H1 (cell line): ENCODE measurements around the gene GLG1. TPM values are rescaled to one million over a fixed set of nuclear protein-coding genes. Genes with fewer than 3 reads are reported as not detected.

Experiments used
- CTCF ChIA-PET: fragments of 300-600 bp; sonication (Branson Sonifier 250); formaldehyde crosslinking; loops from one replicate; lab custom pipeline; 2021; ENCODE audit not compliant: partially characterized antibody; lab: Charles Lee
- POLR2A ChIA-PET: fragments of 300-600 bp; sonication (Branson Sonifier 250); formaldehyde crosslinking; loops from one replicate; lab custom pipeline; 2021; ENCODE audit warnings: inconsistent platforms; ENCODE audit not compliant: partially characterized antibody; lab: Charles Lee
- DNase-seq, 2 experiments: peaks; one replicate each; pipeline versions ENCODE4 v3.0.0 to v3.0.0-alpha.2; 2010 to 2022; ENCODE audit warnings: low spot score in 2 of 2, low read depth in 1 of 2, mixed read lengths in 1 of 2
- FAIRE-seq: peaks from 2 replicates; lab custom pipeline; 2011; peaks lifted over from hg19 to GRCh38; lab: Jason Lieb, UNC
- H2AFZ ChIP-seq: 2 replicates; pipeline ENCODE4 v1.8.1; 2012; ENCODE audit warnings: low read length, inconsistent platforms
- H2AK5ac ChIP-seq: 2 replicates; pipeline ENCODE4 v1.6.1; 2013; ENCODE audit warnings: low read depth, low read length
- H2BK120ac ChIP-seq: replicated peaks from 2 replicates; pipeline ENCODE3; 2013; ENCODE audit warnings: low read depth, low read length, inconsistent platforms
- H2BK12ac ChIP-seq: 2 replicates; pipeline ENCODE4 v1.6.1; 2013; ENCODE audit warnings: low read depth, low read length
- H2BK15ac ChIP-seq: 2 replicates; pipeline ENCODE4 v1.6.1; 2013; ENCODE audit warnings: low read length
- H2BK20ac ChIP-seq: 2 replicates; pipeline ENCODE4 v1.6.1; 2013; ENCODE audit warnings: low read length
- H2BK5ac ChIP-seq: 2 replicates; pipeline ENCODE4 v1.6.1; 2013; ENCODE audit warnings: low read depth, low read length
- H3K14ac ChIP-seq: 2 replicates; pipeline ENCODE4 v1.6.1; 2013; ENCODE audit warnings: inconsistent platforms; ENCODE audit not compliant: insufficient read length
- H3K18ac ChIP-seq: 2 replicates; pipeline ENCODE4 v1.6.1; 2013; ENCODE audit warnings: low read length; ENCODE audit errors: extremely low read depth
- H3K23ac ChIP-seq: 2 replicates; pipeline ENCODE4 v1.6.1; 2013; ENCODE audit warnings: inconsistent platforms; ENCODE audit not compliant: insufficient read length
- H3K23me2 ChIP-seq: 2 replicates; pipeline ENCODE4 v1.6.1; 2013; ENCODE audit warnings: low read depth, low read length
- H3K27ac ChIP-seq: 2 replicates; pipeline ENCODE4 v1.6.1; 2011; ENCODE audit warnings: low read depth, low read length, inconsistent platforms
- H3K27me3 ChIP-seq, 4 experiments: replicated peaks in 1 of 4; 1 replicate in 1 of 4; 2 replicates in 3 of 4; pipeline versions ENCODE4 v1.6.1 to v1.8.1; 2011 to 2013; ENCODE audit warnings: low read length in 3 of 4, mild to moderate bottlenecking in 3 of 4, inconsistent platforms in 2 of 4, mixed read lengths in 2 of 4, moderate library complexity in 1 of 4; ENCODE audit not compliant: control insufficient read depth in 3 of 4, insufficient read depth in 3 of 4; ENCODE audit errors: extremely low read depth in 1 of 4
- H3K36me3 ChIP-seq, 4 experiments: 2 replicates each; pipeline versions ENCODE4 v1.6.1 to v1.8.1; 2011 to 2013; ENCODE audit warnings: mild to moderate bottlenecking in 4 of 4, low read length in 3 of 4, moderate library complexity in 2 of 4, control low read depth in 1 of 4, inconsistent platforms in 1 of 4; ENCODE audit not compliant: insufficient read depth in 4 of 4, control insufficient read depth in 2 of 4
- H3K4ac ChIP-seq: replicated peaks from 2 replicates; pipeline ENCODE3; 2013; ENCODE audit warnings: low read length, low read depth, mixed read lengths, inconsistent platforms; ENCODE audit not compliant: insufficient read length
- H3K4me1 ChIP-seq, 4 experiments: replicated peaks in 1 of 4; 1 replicate in 1 of 4; 2 replicates in 3 of 4; pipeline versions ENCODE4 v1.6.1 to v1.8.1; 2011 to 2013; ENCODE audit warnings: low read length in 3 of 4, inconsistent platforms in 2 of 4, mixed read lengths in 1 of 4; ENCODE audit not compliant: insufficient read depth in 4 of 4, control insufficient read depth in 3 of 4
- H3K4me2 ChIP-seq, 2 experiments: 2 replicates each; pipeline versions ENCODE4 v1.6.1 to v1.8.1; 2011 to 2013; ENCODE audit warnings: low read depth in 2 of 2, low read length in 2 of 2, control low read depth in 1 of 2, inconsistent platforms in 1 of 2, mild to moderate bottlenecking in 1 of 2; ENCODE audit not compliant: insufficient read depth in 1 of 2
- H3K4me3 ChIP-seq, 4 experiments: fragments of 200-600, 300-600 bp in 1 of 4; sonication (generic), shearing (Covaris generic), sonication (Bioruptor Twin) in 1 of 4; 2 replicates each; pipeline versions ENCODE4 v1.5.1 to v1.8.1; 2011 to 2016; ENCODE audit warnings: low read length in 4 of 4, low read depth in 3 of 4, control low read depth in 2 of 4, inconsistent platforms in 2 of 4, mild to moderate bottlenecking in 2 of 4, mixed read lengths in 1 of 4, moderate library complexity in 1 of 4; ENCODE audit not compliant: insufficient read depth in 2 of 4; ENCODE audit errors: extremely low read depth in 1 of 4
- H3K56ac ChIP-seq: replicated peaks from 2 replicates; pipeline ENCODE3; 2013; ENCODE audit warnings: low read depth, mild to moderate bottlenecking, mixed read lengths, low read length, inconsistent platforms; ENCODE audit not compliant: insufficient read length
- H3K79me1 ChIP-seq: 2 replicates; pipeline ENCODE4 v1.6.1; 2013; ENCODE audit warnings: low read depth, low read length, control low read depth
- H3K79me2 ChIP-seq, 2 experiments: 2 replicates each; pipeline versions ENCODE4 v1.6.1 to v1.8.1; 2012 to 2013; ENCODE audit warnings: low read length in 2 of 2, mild to moderate bottlenecking in 2 of 2, inconsistent platforms in 1 of 2; ENCODE audit not compliant: insufficient read depth in 2 of 2, control insufficient read depth in 1 of 2
- H3K9ac ChIP-seq, 4 experiments: replicated peaks in 1 of 4; 1 replicate in 1 of 4; 2 replicates in 3 of 4; pipeline versions ENCODE4 v1.6.1 to v1.8.1; 2011 to 2013; ENCODE audit warnings: low read depth in 3 of 4, low read length in 3 of 4, control low read depth in 2 of 4, mild to moderate bottlenecking in 2 of 4, moderate library complexity in 2 of 4, inconsistent platforms in 1 of 4; ENCODE audit errors: extremely low read depth in 1 of 4
- H3K9me3 ChIP-seq, 2 experiments: 2 replicates each; pipeline versions ENCODE4 v1.6.1 to v1.8.1; 2012 to 2013; ENCODE audit warnings: mild to moderate bottlenecking in 2 of 2, moderate library complexity in 2 of 2, control low read depth in 1 of 2, inconsistent platforms in 1 of 2, low read depth in 1 of 2, low read length in 1 of 2, mixed read lengths in 1 of 2; ENCODE audit not compliant: insufficient read depth in 2 of 2
- H4K20me1 ChIP-seq, 2 experiments: replicated peaks in 1 of 2; 2 replicates each; pipeline versions ENCODE3 to v1.8.1; 2011 to 2013; ENCODE audit warnings: inconsistent platforms in 2 of 2, low read length in 2 of 2, mild to moderate bottlenecking in 1 of 2; ENCODE audit not compliant: insufficient read depth in 2 of 2, control insufficient read depth in 1 of 2
- H4K5ac ChIP-seq: 2 replicates; pipeline ENCODE4 v1.6.1; 2013; ENCODE audit warnings: low read length, low read depth, mixed read lengths, inconsistent platforms; ENCODE audit not compliant: insufficient read length
- H4K8ac ChIP-seq: 2 replicates; pipeline ENCODE4 v1.8.0; 2013; ENCODE audit warnings: mild to moderate bottlenecking, moderate library complexity, low read length, inconsistent platforms; ENCODE audit not compliant: insufficient read depth; ENCODE audit errors: extremely low read depth
- H4K91ac ChIP-seq: replicated peaks from 2 replicates; pipeline ENCODE3; 2013; ENCODE audit warnings: low read length, mixed read lengths, inconsistent platforms; ENCODE audit not compliant: insufficient read length
- HDAC6 ChIP-seq: IDR thresholded peaks from one replicate; pipeline ENCODE4 v1.7.1; 2012; ENCODE audit warnings: low read depth, mild to moderate bottlenecking, inconsistent platforms, low read length, moderate library complexity
- KDM4A ChIP-seq: IDR thresholded peaks from one replicate; pipeline ENCODE4 v1.7.1; 2012; ENCODE audit warnings: low read depth, mild to moderate bottlenecking, moderate library complexity, low read length, inconsistent platforms; ENCODE audit not compliant: severe bottlenecking
- KDM5A ChIP-seq: fragments of 200-600 bp; IDR thresholded peaks from 2 replicates; pipeline ENCODE4 v1.7.1; 2012; ENCODE audit warnings: mild to moderate bottlenecking, low read length, inconsistent platforms, mixed read lengths
- YY1 ChIP-seq: IDR thresholded peaks from 2 replicates; pipeline ENCODE4 v1.6.1; 2011; ENCODE audit warnings: low read depth, mild to moderate bottlenecking, low read length
- WGBS, 2 experiments: shearing (Covaris generic) in 1 of 2; methylation state at CpG; one replicate each; pipeline versions ENCODE4 v1.1.6 to v1.1.7; 2013 to 2015; ENCODE audit warnings: low lambda C conversion rate in 2 of 2, mixed read lengths in 2 of 2, inconsistent platforms in 1 of 2, low coverage in 1 of 2, missing lambda C conversion rate in 1 of 2; ENCODE audit not compliant: insufficient replicate concordance in 2 of 2, insufficient coverage in 1 of 2, insufficient read length in 1 of 2; ENCODE audit errors: extremely low coverage in 1 of 2, missing lambda C conversion rate in 1 of 2; 5-methylcytosine and 5-hydroxymethylcytosine counted together
- polyA plus RNA-seq, 7 experiments: library from polyadenylated mRNA; depleted of rRNA in 3 of 7; stranded (reverse) in 5 of 7; unstranded in 2 of 7; fragments of >200 nt in 5 of 7; fragments of 200-250 nt in 2 of 7; gene quantifications; 1 replicate in 5 of 7; 2 replicates in 1 of 7; 4 replicates in 1 of 7; pipeline versions ENCODE4 v1.2.1 to v1.2.3, GENCODE V29; 2011 to 2013; ENCODE audit warnings: missing spikeins in 2 of 7, mixed read lengths in 2 of 7
- total RNA-seq: library from RNA; stranded (reverse); fragmentation: NEBNext Ultra II Directional; extraction: Animal tissue kit (Norgen Biotek cat#: 25700); gene quantifications from 2 replicates; pipeline ENCODE4 v1.2.1, GENCODE V29; 2021

GLG1 gene
- total and polyA plus RNA-seq, 2 of the 8 experiments (the other 6 are each of a cell fraction or from before 2014, with no cell fraction given), result 53.4 to 139 TPM

- Histone ChIP-seq H4K8ac (no peak overlapping the region), H2AFZ (no peak overlapping the region), H2BK12ac (no peak overlapping the region), H3K27me3 (no peaks in the 10 kb centered on the region), H3K9me3 (no peaks in the 10 kb centered on the region), H3K23me2 (no peaks in the 10 kb centered on the region), H4K5ac (no peak overlapping the region), H3K36me3 (peaks cover 11 to 43% (median 33%) of the 10 kb centered on the region in 4 experiments), H2BK5ac (no peak overlapping the region), H2AK5ac (no peak overlapping the region), H3K4me3 (no peak overlapping the region), H3K79me1 (no peaks in the 10 kb centered on the region; the same call in 1 of the 2 replicates), H3K23ac (no peak overlapping the region), H3K4me2 (no peak overlapping the region), H3K4me1 (no peaks in the 10 kb centered on the region), H4K91ac (no peak overlapping the region), H2BK120ac (no peak overlapping the region), H3K14ac (no peak overlapping the region), H3K27ac (no peak overlapping the region), H3K56ac (no peak overlapping the region), H3K9ac (no peak overlapping the region), H2BK15ac (no peak overlapping the region), H2BK20ac (no peak overlapping the region), H3K79me2 (no peaks in the 10 kb centered on the region), H4K20me1 (no peaks in the 10 kb centered on the region), H3K18ac (no peak overlapping the region), H3K4ac (no peak overlapping the region)
- FAIRE-seq, result no peak
- 93% methylated on average over 14 of the region's 14 CpGs; no CpG with 5 or more reads in 1 of the 2 experiments for WGBS, 2 experiments
- ChIA-PET POLR2A (interaction anchor here (0.6 kb wide), 1 partner anchor 180 kb away, joined by 3 read pairs; no protein-coding TSS in a partner anchor), CTCF (interaction anchor here (0.8 to 1.0 kb wide), 2 partner anchors 16 to 140 kb away, joined by 3 read pairs; no protein-coding TSS in a partner anchor)
- DNase-seq, result no peak
- TF ChIP-seq HDAC6, result no peak
- TF ChIP-seq YY1, result no peak
- no peak for TF ChIP-seq KDM4A
- TF ChIP-seq KDM5A, result no peak
Measured at GRCh38 chr16:74451951-74452758, 154.8 kb downstream of the GLG1 start.
